ENCODE measurements around the gene ATOSA. TPM values are rescaled to one million over a fixed set of nuclear protein-coding genes. Genes with fewer than 3 reads are reported as not detected.

Gene ATOSA
- total and polyA plus RNA-seq, 4 donors, result 12.8 to 77.8 (median 26.1) TPM

DNA sequence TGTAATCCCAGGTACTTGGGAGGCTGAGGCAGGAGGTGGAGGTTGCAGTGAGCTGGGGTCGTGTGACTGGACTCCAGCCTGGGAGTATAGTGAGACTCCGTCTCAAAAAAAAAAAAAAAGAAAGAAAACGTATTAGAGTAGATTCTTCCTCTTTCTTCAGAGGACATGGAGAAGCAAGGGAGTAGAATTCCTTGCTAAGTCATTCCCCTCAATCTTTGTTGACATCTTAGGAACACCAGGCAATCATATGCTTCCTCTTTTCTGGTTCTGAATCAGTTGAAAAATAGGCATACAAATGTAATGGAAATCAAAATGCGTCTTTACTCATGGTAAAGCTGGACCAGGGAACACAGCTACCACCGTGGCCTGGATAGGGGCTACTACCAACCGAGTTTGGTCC lies 38.3 kb upstream of the ATOSA start:
- Histone ChIP-seq H3K9ac (ENCODE audit: low read depth in 1 of 2, low read length in 2 of 2) (no peak overlapping the region), H3K9me3 (ENCODE audit: control insufficient read depth in 4 of 4, low read length in 3 of 4) (no peaks in the 10 kb centered on the region), H3K36me3 (ENCODE audit: control insufficient read depth in 4 of 4, insufficient read depth in 3 of 4, low read depth in 1 of 4, low read length in 3 of 4) (no peaks in the 10 kb centered on the region), H3K4me3 (ENCODE audit: low read depth in 1 of 3, low read length in 3 of 3) (no peak overlapping the region), H3K4me1 (ENCODE audit: control insufficient read depth in 4 of 4, insufficient read depth in 4 of 4, low read length in 3 of 4) (no peaks in the 10 kb centered on the region), H3K27ac (ENCODE audit: low read depth in 1 of 2, low read length in 2 of 2) (no peak overlapping the region), H3K27me3 (ENCODE audit: control insufficient read depth in 4 of 4, insufficient read depth in 4 of 4, low read length in 3 of 4) (no peaks in the 10 kb centered on the region)
- DNase-seq (ENCODE audit: low spot score), result no peak
- WGBS, result 92% methylated on average over 6 of the region's 6 CpGs
- TF ChIP-seq, protein P1, sequence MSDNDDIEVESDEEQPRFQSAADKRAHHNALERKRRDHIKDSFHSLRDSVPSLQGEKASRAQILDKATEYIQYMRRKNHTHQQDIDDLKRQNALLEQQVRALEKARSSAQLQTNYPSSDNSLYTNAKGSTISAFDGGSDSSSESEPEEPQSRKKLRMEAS (IDR thresholded peaks at IDR 0.05), result no peak
- TF ChIP-seq FOXA2 (IDR thresholded peaks at IDR 0.05), result no peak
- TF ChIP-seq, protein P2, sequence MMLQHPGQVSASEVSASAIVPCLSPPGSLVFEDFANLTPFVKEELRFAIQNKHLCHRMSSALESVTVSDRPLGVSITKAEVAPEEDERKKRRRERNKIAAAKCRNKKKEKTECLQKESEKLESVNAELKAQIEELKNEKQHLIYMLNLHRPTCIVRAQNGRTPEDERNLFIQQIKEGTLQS (IDR thresholded peaks at IDR 0.05), result no peak
- no peak for TF ChIP-seq YY1 (IDR thresholded peaks at IDR 0.05)
- no peak for TF ChIP-seq TAF1 (conservative IDR thresholded peaks at IDR 0.05)
- no peak for TF ChIP-seq HNF4A (conservative IDR thresholded peaks at IDR 0.05)
- TF ChIP-seq FOXA1 (IDR thresholded peaks at IDR 0.05), result no peak
- no peak for TF ChIP-seq SP1 (IDR thresholded peaks at IDR 0.05)
- TF ChIP-seq, protein P3, sequence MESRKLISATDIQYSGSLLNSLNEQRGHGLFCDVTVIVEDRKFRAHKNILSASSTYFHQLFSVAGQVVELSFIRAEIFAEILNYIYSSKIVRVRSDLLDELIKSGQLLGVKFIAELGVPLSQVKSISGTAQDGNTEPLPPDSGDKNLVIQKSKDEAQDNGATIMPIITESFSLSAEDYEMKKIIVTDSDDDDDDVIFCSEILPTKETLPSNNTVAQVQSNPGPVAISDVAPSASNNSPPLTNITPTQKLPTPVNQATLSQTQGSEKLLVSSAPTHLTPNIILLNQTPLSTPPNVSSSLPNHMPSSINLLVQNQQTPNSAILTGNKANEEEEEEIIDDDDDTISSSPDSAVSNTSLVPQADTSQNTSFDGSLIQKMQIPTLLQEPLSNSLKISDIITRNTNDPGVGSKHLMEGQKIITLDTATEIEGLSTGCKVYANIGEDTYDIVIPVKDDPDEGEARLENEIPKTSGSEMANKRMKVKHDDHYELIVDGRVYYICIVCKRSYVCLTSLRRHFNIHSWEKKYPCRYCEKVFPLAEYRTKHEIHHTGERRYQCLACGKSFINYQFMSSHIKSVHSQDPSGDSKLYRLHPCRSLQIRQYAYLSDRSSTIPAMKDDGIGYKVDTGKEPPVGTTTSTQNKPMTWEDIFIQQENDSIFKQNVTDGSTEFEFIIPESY (IDR thresholded peaks at IDR 0.05), result no peak
- TF ChIP-seq GABPA (IDR thresholded peaks at IDR 0.05 in 1 of 2, conservative IDR thresholded peaks at IDR 0.05 in 1 of 2), result no peak

DNA sequence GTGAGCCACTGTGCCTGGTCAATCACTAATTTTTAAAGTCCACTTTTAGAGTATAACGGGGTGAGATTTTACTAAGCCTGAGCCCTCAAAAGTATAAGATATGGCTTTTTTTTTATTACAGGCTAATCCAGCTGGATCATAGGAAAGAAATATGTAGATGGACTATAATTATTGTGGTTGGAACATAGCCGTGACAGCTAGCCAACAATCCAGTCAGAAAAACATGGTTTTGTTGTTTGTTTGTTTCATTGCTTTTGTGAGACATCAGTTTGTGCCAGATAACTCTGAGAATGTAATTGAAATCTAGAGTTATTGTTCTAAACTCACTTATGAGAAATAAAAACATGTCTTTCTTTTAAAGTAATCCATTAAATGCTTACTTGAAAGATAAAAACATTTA lies 37.3 kb upstream of the ATOSA start:
- no peak for DNase-seq (ENCODE audit: low spot score)
- 47% methylated on average over 2 of the region's 2 CpGs for WGBS
- TF ChIP-seq HNF4A (conservative IDR thresholded peaks at IDR 0.05) (no peak), RAD21 (IDR thresholded peaks at IDR 0.05) (no peak), HNF4G (IDR thresholded peaks at IDR 0.05) (no peak), FOXA1 (IDR thresholded peaks at IDR 0.05) (no peak), TAF1 (conservative IDR thresholded peaks at IDR 0.05) (no peak), YY1 (IDR thresholded peaks at IDR 0.05) (no peak), EGR1 (IDR thresholded peaks at IDR 0.05; ENCODE audit: low read depth in 2 of 2) (no peak), SP1 (IDR thresholded peaks at IDR 0.05) (no peak), GABPA (IDR thresholded peaks at IDR 0.05 in 1 of 2, conservative IDR thresholded peaks at IDR 0.05 in 1 of 2) (no peak)
- TF ChIP-seq, protein P1 (IDR thresholded peaks at IDR 0.05), result no peak
- TF ChIP-seq, protein P4, sequence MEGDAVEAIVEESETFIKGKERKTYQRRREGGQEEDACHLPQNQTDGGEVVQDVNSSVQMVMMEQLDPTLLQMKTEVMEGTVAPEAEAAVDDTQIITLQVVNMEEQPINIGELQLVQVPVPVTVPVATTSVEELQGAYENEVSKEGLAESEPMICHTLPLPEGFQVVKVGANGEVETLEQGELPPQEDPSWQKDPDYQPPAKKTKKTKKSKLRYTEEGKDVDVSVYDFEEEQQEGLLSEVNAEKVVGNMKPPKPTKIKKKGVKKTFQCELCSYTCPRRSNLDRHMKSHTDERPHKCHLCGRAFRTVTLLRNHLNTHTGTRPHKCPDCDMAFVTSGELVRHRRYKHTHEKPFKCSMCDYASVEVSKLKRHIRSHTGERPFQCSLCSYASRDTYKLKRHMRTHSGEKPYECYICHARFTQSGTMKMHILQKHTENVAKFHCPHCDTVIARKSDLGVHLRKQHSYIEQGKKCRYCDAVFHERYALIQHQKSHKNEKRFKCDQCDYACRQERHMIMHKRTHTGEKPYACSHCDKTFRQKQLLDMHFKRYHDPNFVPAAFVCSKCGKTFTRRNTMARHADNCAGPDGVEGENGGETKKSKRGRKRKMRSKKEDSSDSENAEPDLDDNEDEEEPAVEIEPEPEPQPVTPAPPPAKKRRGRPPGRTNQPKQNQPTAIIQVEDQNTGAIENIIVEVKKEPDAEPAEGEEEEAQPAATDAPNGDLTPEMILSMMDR (IDR thresholded peaks at IDR 0.05; ENCODE audit: low read depth, low read length, missing input control), result no peak
- TF ChIP-seq, protein P5, sequence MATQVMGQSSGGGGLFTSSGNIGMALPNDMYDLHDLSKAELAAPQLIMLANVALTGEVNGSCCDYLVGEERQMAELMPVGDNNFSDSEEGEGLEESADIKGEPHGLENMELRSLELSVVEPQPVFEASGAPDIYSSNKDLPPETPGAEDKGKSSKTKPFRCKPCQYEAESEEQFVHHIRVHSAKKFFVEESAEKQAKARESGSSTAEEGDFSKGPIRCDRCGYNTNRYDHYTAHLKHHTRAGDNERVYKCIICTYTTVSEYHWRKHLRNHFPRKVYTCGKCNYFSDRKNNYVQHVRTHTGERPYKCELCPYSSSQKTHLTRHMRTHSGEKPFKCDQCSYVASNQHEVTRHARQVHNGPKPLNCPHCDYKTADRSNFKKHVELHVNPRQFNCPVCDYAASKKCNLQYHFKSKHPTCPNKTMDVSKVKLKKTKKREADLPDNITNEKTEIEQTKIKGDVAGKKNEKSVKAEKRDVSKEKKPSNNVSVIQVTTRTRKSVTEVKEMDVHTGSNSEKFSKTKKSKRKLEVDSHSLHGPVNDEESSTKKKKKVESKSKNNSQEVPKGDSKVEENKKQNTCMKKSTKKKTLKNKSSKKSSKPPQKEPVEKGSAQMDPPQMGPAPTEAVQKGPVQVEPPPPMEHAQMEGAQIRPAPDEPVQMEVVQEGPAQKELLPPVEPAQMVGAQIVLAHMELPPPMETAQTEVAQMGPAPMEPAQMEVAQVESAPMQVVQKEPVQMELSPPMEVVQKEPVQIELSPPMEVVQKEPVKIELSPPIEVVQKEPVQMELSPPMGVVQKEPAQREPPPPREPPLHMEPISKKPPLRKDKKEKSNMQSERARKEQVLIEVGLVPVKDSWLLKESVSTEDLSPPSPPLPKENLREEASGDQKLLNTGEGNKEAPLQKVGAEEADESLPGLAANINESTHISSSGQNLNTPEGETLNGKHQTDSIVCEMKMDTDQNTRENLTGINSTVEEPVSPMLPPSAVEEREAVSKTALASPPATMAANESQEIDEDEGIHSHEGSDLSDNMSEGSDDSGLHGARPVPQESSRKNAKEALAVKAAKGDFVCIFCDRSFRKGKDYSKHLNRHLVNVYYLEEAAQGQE (IDR thresholded peaks at IDR 0.05), result no peak
- TF ChIP-seq, protein P2 (IDR thresholded peaks at IDR 0.05), result no peak
- Histone ChIP-seq H3K36me3 (ENCODE audit: control insufficient read depth in 4 of 4, insufficient read depth in 3 of 4, low read depth in 1 of 4, low read length in 3 of 4) (no peaks in the 10 kb centered on the region), H3K4me3 (ENCODE audit: low read depth in 1 of 3, low read length in 3 of 3) (no peak overlapping the region), H3K9ac (ENCODE audit: low read depth in 1 of 2, low read length in 2 of 2) (no peak overlapping the region), H3K27ac (ENCODE audit: low read depth in 1 of 2, low read length in 2 of 2) (no peak overlapping the region), H3K27me3 (ENCODE audit: control insufficient read depth in 4 of 4, insufficient read depth in 4 of 4, low read length in 3 of 4) (no peaks in the 10 kb centered on the region), H3K9me3 (ENCODE audit: control insufficient read depth in 4 of 4, low read length in 3 of 4) (no peaks in the 10 kb centered on the region), H3K4me1 (ENCODE audit: control insufficient read depth in 4 of 4, insufficient read depth in 4 of 4, low read length in 3 of 4) (no peaks in the 10 kb centered on the region)

Measured in liver (tissue), 9 donors.